Stimulated activated memory B cell treated with anti-CD40 and anti-IgM and Interleukin-4, amounts not matched to agents 10 μg/mL and 1 μg/mL and 100 μg/mL, for 72 hours (primary cell): Measurements from ENCODE around the gene CYS1.
"Not testable (repeated sequence)": the region's sequence is repeated elsewhere in the genome, so short reads cannot be mapped to it uniquely, and the experiment has no call there.

Source experiments
- ATAC-seq: fragments of 150-1000 bp; cut with Tn5 transposase; 2 replicates; pipeline ENCODE4 v1.10.0; 2021
- H3K27ac Mint-ChIP-seq: one replicate; pipeline ENCODE4 v1.8.0; 2022; ENCODE audit warnings: mild to moderate bottlenecking, mixed read lengths
- H3K27me3 Mint-ChIP-seq: one replicate; pipeline ENCODE4 v1.8.0; 2022; ENCODE audit warnings: mixed read lengths
- H3K36me3 Mint-ChIP-seq: one replicate; pipeline ENCODE4 v1.8.0; 2022; ENCODE audit warnings: mixed read lengths
- H3K4me1 Mint-ChIP-seq: one replicate; pipeline ENCODE4 v1.8.0; 2022; ENCODE audit warnings: mixed read lengths
- H3K4me3 Mint-ChIP-seq: one replicate; pipeline ENCODE4 v1.8.0; 2022; ENCODE audit warnings: mild to moderate bottlenecking, moderate library complexity, mixed read lengths
- H3K9me3 Mint-ChIP-seq: one replicate; pipeline ENCODE4 v1.8.0; 2022; ENCODE audit warnings: mixed read lengths

CYS1 gene

DNA sequence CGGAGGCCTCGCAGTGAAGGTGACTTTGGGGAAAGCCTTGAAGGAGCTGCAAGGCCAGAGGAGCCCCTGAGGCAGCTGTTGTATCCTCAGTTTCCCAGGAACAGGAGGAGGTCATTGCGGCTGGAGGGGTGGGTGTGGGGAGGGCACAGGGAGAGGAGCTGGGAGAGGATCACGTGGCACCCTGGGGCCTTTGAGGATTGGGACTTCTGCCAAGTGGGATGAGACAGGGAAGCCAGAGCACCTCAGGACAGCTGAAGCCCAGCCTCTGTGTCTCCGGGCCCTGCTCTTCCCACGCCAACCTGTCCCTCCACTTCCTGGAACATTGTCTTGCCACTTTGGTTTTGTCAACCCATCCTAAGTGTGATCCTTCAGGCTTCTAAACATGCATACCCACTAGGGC is 23.0 kb upstream of the CYS1 start:
- Mint-ChIP-seq H3K4me1 (peaks cover 8% of the 10 kb centered on the region), H3K27me3 (peaks cover 11% of the 10 kb centered on the region), H3K36me3 (peaks cover 14% of the 10 kb centered on the region), H3K4me3 (no peak overlapping the region), H3K27ac (no peak overlapping the region), H3K9me3 (peaks cover 7% of the 10 kb centered on the region)
- ATAC-seq, result no peak

- Mint-ChIP-seq H3K9me3 (no peaks in the 10 kb centered on the region), H3K27ac (no peak overlapping the region), H3K4me3 (no peak overlapping the region), H3K36me3 (peaks cover 6% of the 10 kb centered on the region), H3K4me1 (peaks cover 16% of the 10 kb centered on the region), H3K27me3 (peaks cover 19% of the 10 kb centered on the region)
- ATAC-seq, result peak; percentile 56
Measured at GRCh38 chr2:10101491-10101890, 21.3 kb upstream of the CYS1 start.

DNA sequence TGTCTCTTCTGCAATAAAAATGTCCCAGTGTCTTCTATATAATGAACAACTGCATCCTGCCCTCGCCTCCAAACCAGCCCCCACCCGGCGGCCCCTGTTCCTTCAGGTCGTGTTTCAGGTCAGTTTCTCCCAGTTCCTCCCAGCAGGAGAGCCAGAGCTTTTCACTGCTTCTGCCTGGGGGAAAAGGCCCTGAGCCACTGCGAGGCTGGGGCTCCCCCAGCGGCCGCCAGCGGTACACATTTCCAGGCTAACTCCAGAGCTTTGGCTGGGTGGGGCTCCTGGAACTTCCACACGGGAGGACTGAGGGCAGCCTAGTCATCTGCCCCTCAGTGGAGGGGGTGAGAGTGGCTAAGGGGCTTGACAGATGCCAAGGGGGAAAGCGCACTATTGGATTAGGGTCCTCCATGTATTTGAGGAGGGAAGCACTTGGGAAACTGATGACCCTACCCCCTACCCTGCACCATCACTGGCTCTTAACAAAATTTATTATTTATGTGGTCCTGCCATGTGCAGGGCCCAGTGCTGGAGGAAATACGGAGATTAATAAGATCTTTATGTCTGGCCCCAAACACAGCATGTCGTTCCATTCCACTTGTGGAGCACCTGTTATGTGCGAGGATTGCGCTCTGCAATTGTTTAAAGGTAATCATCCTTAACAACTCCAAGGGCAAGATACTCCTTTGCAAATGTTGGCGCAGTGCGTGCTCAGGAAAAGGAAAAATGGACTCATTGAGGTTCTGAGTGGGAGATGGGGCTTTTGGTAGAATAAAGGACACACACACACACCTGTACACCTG is 17.3 kb upstream of the CYS1 start:
- no peak overlapping the region for H3K27ac Mint-ChIP-seq

DNA sequence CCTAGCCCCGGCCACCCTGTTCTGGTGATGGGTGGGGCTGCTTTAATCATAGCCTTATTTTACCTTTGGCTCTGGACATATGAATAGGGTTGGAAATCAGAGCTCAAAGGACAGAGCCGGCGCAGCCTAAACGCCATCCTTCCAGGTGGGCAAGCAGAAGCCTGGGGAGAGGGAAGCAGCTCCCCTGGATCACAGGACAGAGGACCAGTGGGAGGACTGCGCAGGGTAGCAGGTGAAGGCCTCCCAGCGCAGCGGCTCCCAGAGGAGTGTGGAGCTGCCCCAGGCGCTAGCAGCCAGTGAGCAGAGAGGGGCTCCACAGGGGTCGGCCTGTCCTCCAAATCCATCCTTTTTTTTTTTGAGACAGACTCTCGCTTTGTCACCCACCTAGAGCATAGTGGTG is 16.4 kb upstream of the CYS1 start:
- no peak for ATAC-seq
- peaks cover 14% of the 10 kb centered on the region for H3K4me1 Mint-ChIP-seq
- H3K27me3 Mint-ChIP-seq, result peaks cover 62% of the 10 kb centered on the region
- H3K4me3 Mint-ChIP-seq, result no peak overlapping the region
- H3K9me3 Mint-ChIP-seq, result no peaks in the 10 kb centered on the region
- H3K27ac Mint-ChIP-seq, result no peak overlapping the region
- H3K36me3 Mint-ChIP-seq, result no peaks in the 10 kb centered on the region

More for the DNA sequence above, 17.3 kb upstream of the CYS1 start:
- H3K9me3 Mint-ChIP-seq, result no peaks in the 10 kb centered on the region
- peak; percentile 51 for ATAC-seq
- H3K4me3 Mint-ChIP-seq, result no peak overlapping the region
- peaks cover 58% of the 10 kb centered on the region for H3K27me3 Mint-ChIP-seq
- H3K4me1 Mint-ChIP-seq, result peaks cover 16% of the 10 kb centered on the region
- no peaks in the 10 kb centered on the region for H3K36me3 Mint-ChIP-seq

DNA sequence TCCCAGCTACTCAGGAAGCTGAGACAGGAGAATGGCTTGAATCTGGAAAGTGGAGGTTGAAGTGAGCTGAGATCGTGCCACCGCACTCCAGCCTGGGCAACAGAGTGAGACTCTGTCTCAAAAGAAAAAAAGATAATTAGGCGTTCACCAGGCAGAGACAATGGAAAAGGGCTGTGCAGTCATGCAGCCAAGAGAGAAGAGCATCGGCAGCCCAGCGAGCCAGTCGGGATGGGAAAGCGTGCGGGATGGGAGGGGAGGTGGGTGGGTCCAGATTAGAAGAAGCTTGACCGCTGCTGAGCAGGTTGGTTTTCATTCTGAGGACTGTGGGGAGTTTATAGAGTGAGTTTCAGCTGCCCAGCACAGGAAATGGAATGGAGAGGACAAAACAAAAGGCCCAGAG is 15.0 kb upstream of the CYS1 start:
- peaks cover 71% of the 10 kb centered on the region for H3K27me3 Mint-ChIP-seq
- H3K4me3 Mint-ChIP-seq, result no peak overlapping the region
- H3K27ac Mint-ChIP-seq, result no peak overlapping the region
- no peaks in the 10 kb centered on the region for H3K36me3 Mint-ChIP-seq
- no peak for ATAC-seq
- H3K4me1 Mint-ChIP-seq, result peaks cover 15% of the 10 kb centered on the region
- peaks cover 3% of the 10 kb centered on the region for H3K9me3 Mint-ChIP-seq

- Mint-ChIP-seq H3K9me3 (peaks cover 3% of the 10 kb centered on the region), H3K4me1 (peaks cover 20% of the 10 kb centered on the region), H3K36me3 (no peaks in the 10 kb centered on the region), H3K4me3 (no peak overlapping the region), H3K27ac (no peak overlapping the region), H3K27me3 (peaks cover 71% of the 10 kb centered on the region)
- no peak for ATAC-seq
Measured at GRCh38 chr2:10094271-10094814, 14.1 kb upstream of the CYS1 start.

GRCh38 chr2:10091889-10092244 is 11.7 kb upstream of the CYS1 start:
- not testable (repeated sequence) for H3K9me3 Mint-ChIP-seq, H3K27ac Mint-ChIP-seq, H3K36me3 Mint-ChIP-seq, H3K4me3 Mint-ChIP-seq, ATAC-seq
- H3K4me1 Mint-ChIP-seq, result peaks cover 12% of the 10 kb centered on the region
- peaks cover 55% of the 10 kb centered on the region for H3K27me3 Mint-ChIP-seq

DNA sequence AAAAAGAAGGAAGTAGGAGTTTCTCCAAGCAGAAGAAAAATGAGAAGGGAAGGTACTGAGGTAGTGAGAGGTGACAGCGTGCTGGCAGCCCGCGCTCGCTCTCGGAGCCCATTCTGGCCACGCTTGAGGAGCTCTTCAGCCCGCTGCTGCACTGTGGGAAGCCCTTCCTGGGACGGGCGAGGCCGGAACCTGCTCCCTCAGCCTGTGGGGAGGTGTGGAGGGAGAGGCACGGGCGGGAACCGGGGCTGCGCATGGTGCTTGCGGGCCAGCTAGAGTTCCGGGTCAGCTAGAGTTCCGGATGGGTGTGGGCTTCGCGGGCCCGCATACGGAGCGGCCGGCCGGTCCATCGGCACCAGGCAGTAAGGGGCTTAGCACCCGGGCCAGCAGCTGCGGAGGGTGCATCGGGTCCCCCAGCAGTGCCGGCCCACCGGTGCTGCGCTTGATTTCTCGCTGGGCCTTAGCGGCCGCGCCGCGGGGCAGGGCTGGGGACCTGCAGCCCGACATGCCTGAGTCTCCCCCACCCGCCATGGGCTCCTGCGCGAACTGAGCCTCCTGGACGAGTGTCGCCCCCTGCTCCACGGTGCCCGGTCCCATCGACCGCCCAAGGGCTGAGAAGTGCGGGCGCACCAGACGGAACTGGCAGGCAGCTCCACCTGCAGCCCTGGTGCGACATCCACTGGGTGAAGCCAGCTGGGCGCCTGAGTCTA is 11.1 kb upstream of the CYS1 start:
- Mint-ChIP-seq H3K36me3 (no peaks in the 10 kb centered on the region), H3K27me3 (peaks cover 50% of the 10 kb centered on the region), H3K9me3 (peaks cover 3% of the 10 kb centered on the region), H3K27ac (peak overlapping the region; percentile 61), H3K4me1 (peaks cover 12% of the 10 kb centered on the region), H3K4me3 (peak overlapping the region; percentile 84)
- ATAC-seq, result peak; percentile 54

- Mint-ChIP-seq H3K9me3 (peaks cover 3% of the 10 kb centered on the region), H3K4me1 (peaks cover 12% of the 10 kb centered on the region), H3K4me3 (no peak overlapping the region), H3K36me3 (no peaks in the 10 kb centered on the region), H3K27me3 (peaks cover 46% of the 10 kb centered on the region), H3K27ac (no peak overlapping the region)
- no peak for ATAC-seq
Measured at GRCh38 chr2:10089565-10090190, 9.5 kb upstream of the CYS1 start.

GRCh38 chr2:10087360-10087759 is 7.1 kb upstream of the CYS1 start:
- no peak overlapping the region for H3K27ac Mint-ChIP-seq
- no peaks in the 10 kb centered on the region for H3K36me3 Mint-ChIP-seq
- ATAC-seq, result no peak
- H3K4me1 Mint-ChIP-seq, result peaks cover 26% of the 10 kb centered on the region
- peaks cover 3% of the 10 kb centered on the region for H3K9me3 Mint-ChIP-seq
- H3K27me3 Mint-ChIP-seq, result peaks cover 46% of the 10 kb centered on the region
- H3K4me3 Mint-ChIP-seq, result no peak overlapping the region

DNA sequence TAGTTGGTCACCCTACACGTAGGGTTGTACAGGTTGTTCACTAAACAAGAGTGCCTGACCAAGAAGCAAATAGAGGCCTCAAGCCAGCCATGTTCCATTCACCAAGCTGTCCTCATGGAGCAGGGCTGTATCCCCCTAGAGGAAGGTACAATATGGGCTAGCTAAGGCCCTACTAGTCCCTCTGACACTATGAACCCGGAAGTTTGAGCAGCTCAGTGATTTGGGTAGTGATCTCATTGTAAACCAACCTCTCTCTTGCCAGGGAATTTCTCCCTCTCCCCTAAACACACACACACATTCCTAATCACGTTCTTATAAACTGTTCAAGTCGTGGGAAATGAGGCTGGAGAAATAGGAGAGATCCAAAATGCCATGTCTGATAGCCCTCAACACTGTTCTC is 6.7 kb upstream of the CYS1 start:
- Mint-ChIP-seq H3K36me3 (no peaks in the 10 kb centered on the region), H3K4me1 (peaks cover 30% of the 10 kb centered on the region), H3K27ac (no peak overlapping the region), H3K4me3 (no peak overlapping the region), H3K27me3 (peaks cover 48% of the 10 kb centered on the region), H3K9me3 (peaks cover 3% of the 10 kb centered on the region)
- no peak for ATAC-seq

- no peak overlapping the region for H3K4me3 Mint-ChIP-seq
- no peak for ATAC-seq
- H3K27me3 Mint-ChIP-seq, result peaks cover 51% of the 10 kb centered on the region
- H3K9me3 Mint-ChIP-seq, result no peaks in the 10 kb centered on the region
- no peaks in the 10 kb centered on the region for H3K36me3 Mint-ChIP-seq
- H3K4me1 Mint-ChIP-seq, result peaks cover 36% of the 10 kb centered on the region
- no peak overlapping the region for H3K27ac Mint-ChIP-seq
Measured at GRCh38 chr2:10085668-10086059, 5.5 kb upstream of the CYS1 start.

DNA sequence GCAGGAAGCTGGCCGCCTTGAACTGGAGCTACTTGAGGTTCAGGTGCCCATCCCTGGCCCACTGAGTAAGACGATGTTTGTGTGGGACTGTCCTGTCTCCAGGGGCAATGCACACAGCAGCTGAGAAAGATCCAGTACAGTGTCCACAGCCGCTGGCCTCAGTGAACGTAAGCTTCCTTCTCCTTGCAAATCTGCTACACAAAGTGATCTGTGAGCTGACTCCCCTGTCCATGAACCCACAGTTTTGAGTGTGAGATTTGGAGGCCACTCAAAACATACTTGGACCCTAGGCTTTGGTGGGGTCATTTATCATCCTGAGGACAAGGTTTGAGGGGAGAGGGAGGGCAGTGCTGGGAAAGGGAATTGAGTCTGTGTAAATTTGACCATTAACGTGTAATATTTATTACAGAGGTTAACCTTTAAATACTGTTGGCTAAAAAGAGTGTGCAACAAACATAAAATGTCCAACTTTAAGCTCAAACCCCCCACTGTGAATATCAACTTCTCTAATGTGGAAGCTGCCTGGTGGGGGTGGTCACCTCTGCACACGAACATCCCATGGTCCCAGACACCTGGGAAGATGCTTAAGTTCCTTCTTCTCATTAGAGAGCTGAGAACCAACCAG is 4.9 kb upstream of the CYS1 start:
- H3K36me3 Mint-ChIP-seq, result no peaks in the 10 kb centered on the region
- H3K27me3 Mint-ChIP-seq, result peaks cover 49% of the 10 kb centered on the region
- H3K4me1 Mint-ChIP-seq, result peaks cover 35% of the 10 kb centered on the region
- H3K27ac Mint-ChIP-seq, result no peak overlapping the region
- no peaks in the 10 kb centered on the region for H3K9me3 Mint-ChIP-seq
- ATAC-seq, result no peak
- H3K4me3 Mint-ChIP-seq, result no peak overlapping the region

DNA sequence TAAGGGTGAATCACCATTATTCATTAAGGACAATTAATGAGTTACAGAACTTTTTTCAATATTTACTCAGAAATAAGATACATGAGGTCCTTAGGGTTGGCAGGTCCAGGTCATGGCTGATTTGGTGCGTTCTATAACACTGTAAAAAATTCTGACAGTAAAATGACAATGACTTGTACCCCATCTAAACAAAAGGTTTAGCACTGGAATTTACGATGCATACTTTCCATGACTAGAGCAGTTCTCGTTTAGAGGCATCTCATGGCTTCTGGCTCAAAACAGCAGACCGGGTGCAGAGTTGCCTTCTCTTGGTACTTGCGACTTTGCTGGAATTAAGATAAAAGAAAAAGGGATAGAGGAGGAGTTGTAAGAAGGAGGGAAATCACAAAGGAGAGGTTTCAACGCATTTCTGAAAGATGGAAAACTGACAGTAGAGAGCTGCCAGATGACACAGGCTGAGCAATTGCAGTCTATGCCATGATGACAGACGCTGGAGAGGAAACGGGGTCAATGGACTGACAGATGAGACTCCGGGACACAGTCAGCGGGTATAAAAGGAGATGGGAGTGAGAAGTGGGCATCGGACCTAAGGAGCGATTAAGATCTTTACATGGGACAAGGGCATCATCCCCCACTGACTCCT is 4.1 kb upstream of the CYS1 start:
- peaks cover 31% of the 10 kb centered on the region for H3K4me1 Mint-ChIP-seq
- H3K27ac Mint-ChIP-seq, result no peak overlapping the region
- no peak for ATAC-seq
- peaks cover 51% of the 10 kb centered on the region for H3K27me3 Mint-ChIP-seq
- H3K4me3 Mint-ChIP-seq, result no peak overlapping the region
- H3K36me3 Mint-ChIP-seq, result no peaks in the 10 kb centered on the region
- H3K9me3 Mint-ChIP-seq, result no peaks in the 10 kb centered on the region
